Keratinocyte (primary cell): ENCODE data around the gene TP53BP1. TPM values are rescaled to one million over a fixed set of nuclear protein-coding genes. Genes with fewer than 3 reads are reported as not detected.

ENCODE experiments used
- DNase-seq: peaks from one replicate; pipeline ENCODE4 v3.0.0-alpha.2; 2011; ENCODE audit warnings: low read depth, missing footprints, low spot score
- FAIRE-seq: peaks from 2 replicates; lab custom pipeline; 2011; peaks lifted over from hg19 to GRCh38; lab: Jason Lieb, UNC
- H2AFZ ChIP-seq: 2 replicates; pipeline ENCODE4 v1.6.0; 2012; ENCODE audit warnings: low read length, control low read depth, inconsistent platforms; ENCODE audit not compliant: control insufficient read depth
- H3K27ac ChIP-seq: 2 replicates; pipeline ENCODE4 v1.5.1; 2011; ENCODE audit warnings: low read length; ENCODE audit not compliant: control insufficient read depth, insufficient read depth
- H3K27me3 ChIP-seq: 3 replicates; pipeline ENCODE4 v1.6.0; 2011; ENCODE audit warnings: low read length; ENCODE audit not compliant: control insufficient read depth, insufficient read depth; ENCODE audit errors: extremely low read depth
- H3K36me3 ChIP-seq, 2 experiments: 2 replicates in 1 of 2; 3 replicates in 1 of 2; pipeline ENCODE4 v1.5.1; 2011; ENCODE audit warnings: low read length in 2 of 2, mild to moderate bottlenecking in 1 of 2; ENCODE audit not compliant: control insufficient read depth in 2 of 2, insufficient read depth in 2 of 2; ENCODE audit errors: extremely low read depth in 1 of 2
- H3K4me1 ChIP-seq: 3 replicates; pipeline ENCODE4 v1.5.1; 2011; ENCODE audit warnings: low read length; ENCODE audit not compliant: control insufficient read depth, insufficient read depth; ENCODE audit errors: extremely low read depth
- H3K4me2 ChIP-seq: 3 replicates; pipeline ENCODE4 v1.6.0; 2011; ENCODE audit warnings: low read depth, low read length; ENCODE audit not compliant: control insufficient read depth, insufficient read depth; ENCODE audit errors: extremely low read depth
- H3K4me3 ChIP-seq, 3 experiments: fragments of 200-600 bp in 1 of 3; sonication (generic) in 1 of 3; 2 replicates in 2 of 3; 3 replicates in 1 of 3; pipeline ENCODE4 v1.5.1; 2011 to 2016; ENCODE audit warnings: low read length in 3 of 3, mild to moderate bottlenecking in 3 of 3, control low read depth in 2 of 3, inconsistent platforms in 1 of 3, low read depth in 1 of 3, mixed read lengths in 1 of 3, mixed run types in 1 of 3, moderate library complexity in 1 of 3; ENCODE audit not compliant: control insufficient read depth in 2 of 3, insufficient read depth in 2 of 3; ENCODE audit errors: extremely low read depth in 1 of 3
- H3K79me2 ChIP-seq: 2 replicates; pipeline ENCODE4 v1.6.0; 2012; ENCODE audit warnings: low read length; ENCODE audit not compliant: control insufficient read depth, insufficient read depth
- H3K9ac ChIP-seq: 3 replicates; pipeline ENCODE4 v1.6.0; 2011; ENCODE audit warnings: low read length; ENCODE audit not compliant: control insufficient read depth, insufficient read depth; ENCODE audit errors: extremely low read depth
- H3K9me1 ChIP-seq: 3 replicates; pipeline ENCODE4 v1.6.0; 2011; ENCODE audit warnings: low read length; ENCODE audit not compliant: control insufficient read depth, insufficient read depth; ENCODE audit errors: extremely low read depth
- H3K9me3 ChIP-seq: 2 replicates; pipeline ENCODE4 v1.5.1; 2012; ENCODE audit warnings: low read depth, low read length; ENCODE audit not compliant: control insufficient read depth
- H4K20me1 ChIP-seq: 3 replicates; pipeline ENCODE4 v1.6.0; 2011; ENCODE audit warnings: low read length; ENCODE audit not compliant: control insufficient read depth, insufficient read depth; ENCODE audit errors: extremely low read depth
- EZH2 ChIP-seq: IDR thresholded peaks from one replicate; pipeline ENCODE4 v1.6.1; 2012; ENCODE audit warnings: inconsistent platforms, mild to moderate bottlenecking, low read length, moderate library complexity
- dilution Hi-C: fragments of 300-500 bp; cut with MboI; formaldehyde crosslinking; loops from one replicate; pipeline ENCODE4 v1.7.0; 2020; ENCODE audit warnings: low sequenced_read_pairs; ENCODE audit not compliant: extremely low pct_ligation_motif_present
- polyA plus RNA-seq, 5 experiments: library from polyadenylated mRNA; depleted of rRNA in 3 of 5; stranded (reverse) in 3 of 5; stranded (forward) in 1 of 5; unstranded in 1 of 5; fragments of >200 nt; gene quantifications; 1 replicate in 1 of 5; 2 replicates in 3 of 5; 3 replicates in 1 of 5; pipeline versions ENCODE4 v1.2.1 to v1.2.3, GENCODE V29; 2011 to 2012; ENCODE audit warnings: missing spikeins in 2 of 5, low read depth in 1 of 5, low replicate concordance in 1 of 5
- TF ChIP-seq, protein P1 (sequence below), 3 experiments: IDR thresholded peaks in 1 of 3; conservative IDR thresholded peaks in 1 of 3; optimal IDR thresholded peaks in 1 of 3; 2 replicates in 2 of 3; 3 replicates in 1 of 3; pipeline versions ENCODE3 to v1.5.1; 2011; ENCODE audit warnings: low read length in 3 of 3, mild to moderate bottlenecking in 3 of 3, moderate library complexity in 2 of 3, control low read depth in 1 of 3, inconsistent platforms in 1 of 3; ENCODE audit not compliant: insufficient read depth in 2 of 3; ENCODE audit errors: extremely low read depth in 1 of 3

Gene TP53BP1
- polyA plus RNA-seq, 1 donor (not counting 4 experiments of a cell fraction or from before 2014, with no cell fraction given), result 30.7 TPM

GRCh38 chr15:43526261-43526930 is 33.4 kb upstream of the TP53BP1 start:
- dilution Hi-C loops, result no loop called here
- Histone ChIP-seq H3K9ac (no peak overlapping the region), H4K20me1 (no peaks in the 10 kb centered on the region), H3K9me3 (no peaks in the 10 kb centered on the region), H3K79me2 (no peaks in the 10 kb centered on the region), H3K4me1 (no peaks in the 10 kb centered on the region), H2AFZ (no peak overlapping the region), H3K36me3 (no peaks in the 10 kb centered on the region), H3K4me2 (no peak overlapping the region), H3K27ac (no peak overlapping the region), H3K4me3 (no peak overlapping the region), H3K9me1 (no peaks in the 10 kb centered on the region), H3K27me3 (peaks cover 23% of the 10 kb centered on the region)
- no peak for FAIRE-seq
- TF ChIP-seq, protein P1, sequence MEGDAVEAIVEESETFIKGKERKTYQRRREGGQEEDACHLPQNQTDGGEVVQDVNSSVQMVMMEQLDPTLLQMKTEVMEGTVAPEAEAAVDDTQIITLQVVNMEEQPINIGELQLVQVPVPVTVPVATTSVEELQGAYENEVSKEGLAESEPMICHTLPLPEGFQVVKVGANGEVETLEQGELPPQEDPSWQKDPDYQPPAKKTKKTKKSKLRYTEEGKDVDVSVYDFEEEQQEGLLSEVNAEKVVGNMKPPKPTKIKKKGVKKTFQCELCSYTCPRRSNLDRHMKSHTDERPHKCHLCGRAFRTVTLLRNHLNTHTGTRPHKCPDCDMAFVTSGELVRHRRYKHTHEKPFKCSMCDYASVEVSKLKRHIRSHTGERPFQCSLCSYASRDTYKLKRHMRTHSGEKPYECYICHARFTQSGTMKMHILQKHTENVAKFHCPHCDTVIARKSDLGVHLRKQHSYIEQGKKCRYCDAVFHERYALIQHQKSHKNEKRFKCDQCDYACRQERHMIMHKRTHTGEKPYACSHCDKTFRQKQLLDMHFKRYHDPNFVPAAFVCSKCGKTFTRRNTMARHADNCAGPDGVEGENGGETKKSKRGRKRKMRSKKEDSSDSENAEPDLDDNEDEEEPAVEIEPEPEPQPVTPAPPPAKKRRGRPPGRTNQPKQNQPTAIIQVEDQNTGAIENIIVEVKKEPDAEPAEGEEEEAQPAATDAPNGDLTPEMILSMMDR (optimal IDR thresholded peaks at IDR 0.05 in 1 of 3, IDR thresholded peaks at IDR 0.05 in 1 of 3, conservative IDR thresholded peaks at IDR 0.05 in 1 of 3; ENCODE audit: extremely low read depth in 1 of 3, insufficient read depth in 2 of 3, low read length in 3 of 3), result no peak
- no peak for TF ChIP-seq EZH2
- no peak for DNase-seq

- Histone ChIP-seq H3K9me1 (no peaks in the 10 kb centered on the region), H3K27me3 (peaks cover 26% of the 10 kb centered on the region), H3K27ac (no peak overlapping the region), H4K20me1 (no peaks in the 10 kb centered on the region), H2AFZ (no peak overlapping the region), H3K9ac (no peak overlapping the region), H3K9me3 (no peaks in the 10 kb centered on the region), H3K79me2 (no peaks in the 10 kb centered on the region), H3K4me3 (no peak overlapping the region), H3K36me3 (no peaks in the 10 kb centered on the region), H3K4me2 (no peak overlapping the region), H3K4me1 (no peaks in the 10 kb centered on the region)
- no peak for TF ChIP-seq EZH2
- TF ChIP-seq, protein P1 (optimal IDR thresholded peaks at IDR 0.05 in 1 of 3, IDR thresholded peaks at IDR 0.05 in 1 of 3, conservative IDR thresholded peaks at IDR 0.05 in 1 of 3; ENCODE audit: extremely low read depth in 1 of 3, insufficient read depth in 2 of 3, low read length in 3 of 3), result no peak
- no peak for DNase-seq
- FAIRE-seq, result no peak
- dilution Hi-C loops, result no loop called here
Observed at GRCh38 chr15:43525131-43525530, 32.2 kb upstream of the TP53BP1 start.
